Motor neuron (in vitro differentiated cells): ENCODE results near the gene C19orf73. TPM values are rescaled to one million over a fixed set of nuclear protein-coding genes. Genes with fewer than 3 reads are reported as not detected.

Source experiments
- ATAC-seq, 8 experiments: fragments of 200-7000 bp; cut with Tn5 transposase; replicated peaks in 6 of 8; 2 replicates each; pipeline ENCODE4 v1.8.0; 2021; ENCODE audit warnings: mild to moderate bottlenecking in 8 of 8, moderate library complexity in 8 of 8
- H3K27ac ChIP-seq, 2 donors: fragments of 250-450 bp; sonication (Bioruptor Pico); 2 replicates each; pipeline ENCODE4 v1.9.0; 2021; ENCODE audit warnings: antibody characterized with exemption in 2 of 2, mild to moderate bottlenecking in 2 of 2, moderate library complexity in 1 of 2
- H3K4me1 ChIP-seq, 2 donors: fragments of 250-450 bp; sonication (Bioruptor Pico); replicated peaks in 1 of 2; 2 replicates each; pipeline ENCODE4 v1.6.1; 2021; ENCODE audit warnings: antibody characterized with exemption in 2 of 2, mild to moderate bottlenecking in 2 of 2, moderate library complexity in 1 of 2
- H3K4me3 ChIP-seq, 5 donors: fragments of 250-450 bp; sonication (Bioruptor Pico); 2 replicates each; pipeline ENCODE4 v1.9.0; 2021; ENCODE audit warnings: antibody characterized with exemption in 5 of 5, mild to moderate bottlenecking in 5 of 5, moderate library complexity in 4 of 5
- WGBS, 10 experiments: fragments of 450-650 bp; shearing (Covaris generic); methylation state at CpG; one replicate each; pipeline ENCODE4 v1.0.0; 2022; 5-methylcytosine and 5-hydroxymethylcytosine counted together
- in situ Hi-C, 9 experiments: fragments of 400-800 bp; cut with MboI; loops; one replicate each; pipeline ENCODE4 v1.15.0; 2021; ENCODE audit warnings: low sequenced_read_pairs in 9 of 9, low pct_unique_long_range_greater_than_20kb in 2 of 9; ENCODE audit not compliant: unreplicated experiment in 9 of 9
- total RNA-seq, 8 experiments: library from RNA; unstranded; fragments of 300-600 nt; gene quantifications; 2 replicates each; pipeline versions ENCODE4 v1.2.3 to v1.2.4, GENCODE V29; 2022

C19orf73 gene
- total RNA-seq, result 1 to 10 TPM; 2.3 to 5.7 (median 3.4) TPM

DNA sequence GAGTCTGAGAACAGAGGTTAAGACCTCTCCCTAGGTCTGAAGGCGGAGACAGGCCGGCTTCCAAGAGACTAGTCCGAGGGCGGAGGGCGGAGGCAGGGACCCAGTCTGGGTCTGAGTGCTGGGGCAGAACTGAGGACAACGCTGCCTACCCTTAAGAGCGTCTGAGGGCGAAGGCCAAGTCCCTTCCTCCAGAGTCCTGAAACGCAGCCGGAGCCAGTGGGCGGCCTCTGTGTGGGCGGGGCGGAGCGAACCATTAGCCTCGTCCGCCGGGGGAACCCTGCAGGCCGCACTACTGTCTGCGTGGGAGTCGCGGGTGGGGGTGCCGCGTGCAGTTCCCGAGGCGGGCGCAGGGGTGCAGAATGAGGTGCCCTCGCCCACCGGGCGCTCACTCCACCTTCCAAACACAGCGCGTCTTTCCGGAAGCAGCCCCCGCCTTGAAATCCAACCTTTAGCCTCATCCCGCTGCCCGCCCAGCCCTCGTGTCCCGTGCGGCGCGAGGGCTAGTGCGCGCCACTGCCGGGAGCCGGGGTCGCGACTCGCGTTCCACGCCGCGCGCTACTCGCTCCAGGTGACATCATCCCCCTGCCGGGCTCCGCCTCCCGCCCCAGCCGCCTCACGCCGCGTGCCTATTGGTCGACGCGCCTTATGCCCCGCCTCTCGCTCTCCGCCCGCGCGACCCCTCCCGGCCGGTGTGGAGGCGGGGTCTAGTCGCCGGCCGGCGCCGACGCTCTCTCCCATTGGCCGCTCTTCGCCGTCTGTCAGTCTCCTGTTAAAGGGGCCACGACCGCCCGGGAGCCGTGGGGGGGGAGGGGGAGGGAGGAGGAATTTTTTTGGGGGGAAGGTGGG is at the start of gene C19orf73:
Gene C19orf73 (minus strand): TSS at position 579 of the 846 bp plus-strand sequence. CDS start 121 bp downstream, at position 458.
- Histone ChIP-seq H3K4me3 (peak within 1 kb of the TSS; percentile 42 to 72 (median 58)), H3K4me1 (peaks cover 12 to 15% of the 10 kb centered on the region in 2 donors), H3K27ac (peak within 1 kb of the TSS; percentile 95 to 97)
- in situ Hi-C loops, result no loop called here
- peak; percentile 70 to 80 (median 74) for ATAC-seq
- 0 to 18% (median 8%) methylated on average over 4 to 16 of the region's 85 CpGs; no CpG with 5 or more reads in 5 of the 10 experiments for WGBS, 10 experiments

DNA sequence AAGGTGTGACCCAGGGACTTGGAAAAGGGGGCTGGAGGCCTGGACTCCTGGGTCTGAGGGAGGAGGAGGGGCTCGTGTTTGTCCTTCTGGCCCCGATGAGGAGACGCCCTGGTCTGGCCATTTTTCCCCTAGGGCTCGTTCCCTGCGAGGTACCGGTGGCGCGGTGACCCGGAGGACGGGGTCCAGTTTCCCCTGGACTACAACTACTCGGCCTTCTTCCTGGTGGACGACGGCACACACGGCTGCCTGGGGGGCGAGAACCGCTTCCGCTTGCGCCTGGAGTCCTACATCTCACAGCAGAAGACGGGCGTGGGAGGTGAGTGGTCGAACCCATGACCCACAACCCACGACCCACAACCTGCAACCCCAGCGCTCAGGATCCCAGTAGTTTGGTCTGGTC is 49.5 kb upstream of the C19orf73 start:
- in situ Hi-C loops, result no loop called here
- no peak overlapping the region for H3K4me3 ChIP-seq
- H3K27ac ChIP-seq, result no peak overlapping the region
- 93 to 100% (median 99%) methylated on average over 2 to 9 of the region's 23 CpGs; no CpG with 5 or more reads in 6 of the 10 experiments for WGBS, 10 experiments
- H3K4me1 ChIP-seq, result peaks cover 3 to 9% of the 10 kb centered on the region in 2 donors
- no peak for ATAC-seq

- ATAC-seq, result peak in 4 of 8 experiments; percentile 19 to 31 (median 26)
- 82% methylated on average over 2 of the region's 25 CpGs; no CpG with 5 or more reads in 9 of the 10 experiments for WGBS, 10 experiments
- Histone ChIP-seq H3K27ac (peak overlapping the region in 1 of 2 donors; percentile 46), H3K4me3 (no peak overlapping the region), H3K4me1 (peaks cover 3 to 9% of the 10 kb centered on the region in 2 donors)
- in situ Hi-C loops, result no loop called here
Measured at GRCh38 chr19:49167857-49168409, 49.0 kb upstream of the C19orf73 start.

DNA sequence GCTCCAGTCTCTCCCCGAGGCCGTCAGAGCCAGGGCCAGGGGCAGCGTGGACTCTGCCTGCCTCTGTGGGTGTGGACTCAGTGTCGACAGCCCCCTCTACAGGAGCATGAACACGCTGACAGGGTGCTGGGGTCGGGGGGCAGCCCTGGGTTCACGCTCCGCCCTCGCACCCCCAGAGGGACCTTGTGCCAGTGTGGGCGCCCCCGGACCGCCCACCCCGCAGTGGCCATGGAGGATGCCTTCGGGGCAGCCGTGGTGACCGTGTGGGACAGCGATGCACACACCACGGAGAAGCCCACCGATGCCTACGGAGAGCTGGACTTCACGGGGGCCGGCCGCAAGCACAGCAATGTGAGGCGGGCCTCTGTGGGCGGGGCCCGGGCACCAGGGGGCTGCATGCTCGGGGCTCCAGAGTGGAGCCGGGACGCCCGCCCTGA is 46.9 kb upstream of the C19orf73 start:
- Histone ChIP-seq H3K4me3 (no peak overlapping the region), H3K4me1 (peaks cover 3 to 9% of the 10 kb centered on the region in 2 donors), H3K27ac (no peak overlapping the region)
- peak in 6 of 8 experiments; percentile 24 to 49 (median 34) for ATAC-seq
- in situ Hi-C loops, result no loop called here
- WGBS, 10 experiments, result 10 to 47% methylated on average over 2 to 5 of the region's 30 CpGs; no CpG with 5 or more reads in 8 of the 10 experiments

- peak in 6 of 8 experiments; percentile 12 to 76 (median 23) for ATAC-seq
- no peak overlapping the region for H3K27ac ChIP-seq
- WGBS, 10 experiments, result 38 to 93% (median 63%) methylated on average over 2 to 17 of the region's 24 CpGs; no CpG with 5 or more reads in 1 of the 10 experiments
- H3K4me3 ChIP-seq, result no peak overlapping the region
- in situ Hi-C loops, result no loop called here
- peaks cover 3 to 9% of the 10 kb centered on the region in 2 donors for H3K4me1 ChIP-seq
Measured at GRCh38 chr19:49165111-49165750, 46.3 kb upstream of the C19orf73 start.

DNA sequence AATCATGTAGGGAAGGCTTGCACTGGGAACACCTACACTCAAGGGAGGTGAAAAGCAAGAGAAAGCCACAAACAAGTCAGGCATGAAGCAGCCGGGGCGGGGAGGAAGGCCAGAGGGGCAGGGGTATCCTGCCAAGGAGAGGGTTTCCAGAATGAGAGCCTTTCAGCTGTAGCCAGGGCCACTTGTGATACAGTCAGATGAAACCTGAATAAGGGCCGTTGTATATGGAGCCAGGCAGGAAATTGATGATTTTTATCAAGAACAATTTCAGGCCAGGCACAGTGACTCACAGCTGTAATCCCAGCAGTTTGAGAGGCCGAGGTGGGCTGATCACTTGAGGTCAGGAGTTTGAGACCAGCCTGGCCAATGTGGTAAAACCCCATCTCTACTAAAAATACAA is 43.0 kb upstream of the C19orf73 start:
- in situ Hi-C loops, result no loop called here
- no peak overlapping the region for H3K27ac ChIP-seq
- 50% methylated on average over 1 of the region's 4 CpGs; no CpG with 5 or more reads in 9 of the 10 experiments for WGBS, 10 experiments
- H3K4me1 ChIP-seq, result peaks cover 15 to 25% of the 10 kb centered on the region in 2 donors
- ATAC-seq, result no peak
- H3K4me3 ChIP-seq, result no peak overlapping the region

GRCh38 chr19:49160450-49161189 is 41.7 kb upstream of the C19orf73 start:
- 45 to 100% (median 94%) methylated on average over 1 to 6 of the region's 13 CpGs; no CpG with 5 or more reads in 3 of the 10 experiments for WGBS, 10 experiments

DNA sequence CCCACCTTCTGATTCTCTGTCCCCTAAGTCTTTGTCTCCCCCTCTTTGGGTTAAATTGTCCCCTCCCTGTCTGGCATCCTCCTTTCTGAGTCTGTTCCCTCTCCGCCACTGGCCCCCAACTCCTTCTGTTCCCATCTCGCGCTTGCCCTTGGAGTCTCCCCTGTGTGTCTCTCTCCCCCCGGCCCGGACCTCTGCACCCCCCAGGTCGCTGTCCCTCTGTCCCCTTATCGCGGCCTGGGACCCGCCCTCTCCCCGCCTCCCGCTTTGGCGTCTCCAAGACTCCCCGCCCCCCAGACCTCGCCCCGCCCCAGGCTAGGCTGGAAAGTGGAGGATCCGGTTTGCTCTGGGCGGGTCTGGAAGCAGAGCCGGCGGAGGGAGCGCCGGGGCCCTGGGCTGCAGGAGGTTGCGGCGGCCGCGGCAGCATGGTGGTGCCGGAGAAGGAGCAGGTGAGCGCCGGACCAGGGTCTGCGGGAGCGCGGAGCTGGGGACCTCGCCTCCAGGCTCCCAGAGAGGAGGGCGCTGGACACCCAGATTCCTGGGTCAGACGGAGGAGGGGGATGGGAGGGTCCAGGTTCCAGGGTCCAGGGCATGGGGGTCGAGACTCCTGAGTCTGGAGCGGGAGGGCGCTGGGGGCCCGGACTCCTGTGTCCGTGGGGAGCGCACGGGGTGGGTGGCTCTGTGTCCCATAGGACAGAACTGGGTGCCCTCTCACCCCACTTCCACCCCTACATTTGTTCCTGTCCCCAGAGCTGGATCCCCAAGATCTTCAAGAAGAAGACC is 38.7 kb upstream of the C19orf73 start, which contains the start of gene TRPM4:
Gene TRPM4 (plus strand): TSS at position 348 of the 780 bp plus-strand sequence. CDS start 75 bp downstream, at position 423.
- Histone ChIP-seq H3K4me3 (peak within 1 kb of the TSS; percentile 77 to 96 (median 82)), H3K27ac (peak within 1 kb of the TSS; percentile 51 to 55), H3K4me1 (peaks cover 29 to 37% of the 10 kb centered on the region in 2 donors)
- WGBS, 10 experiments, result 0 to 7% methylated on average over 2 to 3 of the region's 41 CpGs; no CpG with 5 or more reads in 8 of the 10 experiments
- ATAC-seq, result peak; percentile 79 to 96 (median 87)
- in situ Hi-C loops, result no loop called here

More at GRCh38 chr19:49160450-49161189, 41.7 kb upstream of the C19orf73 start:
- no peak for ATAC-seq
- Histone ChIP-seq H3K4me1 (peaks cover 21 to 29% of the 10 kb centered on the region in 2 donors), H3K4me3 (no peak overlapping the region), H3K27ac (no peak overlapping the region)
- in situ Hi-C loops, result no loop called here

DNA sequence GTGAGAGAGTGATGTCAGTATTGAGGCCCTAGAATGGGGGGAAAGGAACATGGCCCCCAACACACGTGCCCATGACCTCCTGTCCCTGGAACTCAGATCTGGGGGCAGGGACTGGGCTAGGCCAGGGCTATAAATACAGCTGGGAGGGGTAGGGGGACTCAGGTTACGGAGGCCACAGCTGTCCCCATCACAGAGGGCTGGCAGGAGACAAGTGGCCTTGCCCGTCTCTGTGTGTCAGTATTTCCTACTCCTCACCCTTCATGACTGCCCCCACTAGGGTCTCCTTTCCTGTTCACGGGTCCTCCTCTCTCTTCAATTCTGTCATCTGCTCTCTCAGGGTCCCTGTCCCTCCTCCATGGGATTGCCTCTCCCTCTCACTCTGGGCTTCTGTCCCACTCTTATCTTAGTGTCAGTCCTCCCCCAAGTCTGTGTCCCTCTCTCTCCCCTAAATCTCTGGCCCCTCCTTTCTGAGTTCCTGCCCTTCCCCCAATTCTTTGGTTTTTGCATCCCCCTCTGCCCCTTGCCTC is 36.9 kb upstream of the C19orf73 start:
- H3K27ac ChIP-seq, result peak overlapping the region; percentile 59 to 72
- in situ Hi-C loops, result no loop called here
- WGBS, 10 experiments, result 35% methylated on average over 2 of the region's 4 CpGs; no CpG with 5 or more reads in 9 of the 10 experiments
- peaks cover 34 to 42% of the 10 kb centered on the region in 2 donors for H3K4me1 ChIP-seq
- peak overlapping the region in 2 of 5 donors; percentile 4 to 6 for H3K4me3 ChIP-seq
- ATAC-seq, result peak in 5 of 8 experiments; percentile 1 to 25 (median 15)

- H3K4me1 ChIP-seq, result peaks cover 34 to 42% of the 10 kb centered on the region in 2 donors
- H3K27ac ChIP-seq, result peak within 1 kb of the TSS; percentile 59 to 72
- 33 to 86% (median 65%) methylated on average over 3 to 6 of the region's 19 CpGs; no CpG with 5 or more reads in 6 of the 10 experiments for WGBS, 10 experiments
- in situ Hi-C loops, result no loop called here
- ATAC-seq, result peak in 5 of 8 experiments; percentile 1 to 39 (median 21)
- peak within 1 kb of the TSS in 3 of 5 donors; percentile 7 to 19 (median 9) for H3K4me3 ChIP-seq
Measured at GRCh38 chr19:49155005-49155819, 36.3 kb upstream of the C19orf73 start, which contains the start of gene HRC. HRC (minus strand) TSS chr19:49155396; CDS start chr19:49155237, 159 bp downstream.
